H9 (cell line): ENCODE data around the gene ZCCHC7. TPM values are rescaled to one million over a fixed set of nuclear protein-coding genes. Genes with fewer than 3 reads are reported as not detected.

Source experiments
- DNase-seq: peaks from one replicate; pipeline ENCODE4 v3.0.0-alpha.2; 2017
- H2AFZ ChIP-seq: one replicate; pipeline ENCODE4 v1.6.1; 2013; ENCODE audit warnings: mild to moderate bottlenecking, low read length, control low read depth, moderate library complexity
- H2AK5ac ChIP-seq: 2 replicates; pipeline ENCODE4 v1.6.1; 2013; ENCODE audit warnings: low read length, control low read depth, mixed read lengths; ENCODE audit not compliant: insufficient read length
- H2BK120ac ChIP-seq: one replicate; pipeline ENCODE4 v1.6.1; 2013; ENCODE audit warnings: low read depth, mild to moderate bottlenecking, low read length, control low read depth, inconsistent platforms; ENCODE audit not compliant: poor library complexity, severe bottlenecking
- H2BK12ac ChIP-seq: 2 replicates; pipeline ENCODE4 v1.6.1; 2013; ENCODE audit warnings: low read length, control low read depth, mixed read lengths, low read depth; ENCODE audit not compliant: insufficient read length
- H2BK15ac ChIP-seq: 2 replicates; pipeline ENCODE4 v1.6.1; 2013; ENCODE audit warnings: low read depth, low read length, control low read depth
- H2BK20ac ChIP-seq: one replicate; pipeline ENCODE4 v1.6.1; 2013; ENCODE audit warnings: low read depth, mild to moderate bottlenecking, low read length, control low read depth, inconsistent platforms; ENCODE audit not compliant: poor library complexity, severe bottlenecking
- H2BK5ac ChIP-seq: 2 replicates; pipeline ENCODE4 v1.6.1; 2013; ENCODE audit warnings: low read length, control low read depth, mixed read lengths; ENCODE audit not compliant: insufficient read length
- H3K14ac ChIP-seq: 2 replicates; pipeline ENCODE4 v1.6.1; 2013; ENCODE audit warnings: low read length, control low read depth; ENCODE audit not compliant: insufficient read depth
- H3K18ac ChIP-seq: 2 replicates; pipeline ENCODE4 v1.6.1; 2013; ENCODE audit warnings: low read depth, mild to moderate bottlenecking, mixed read lengths, low read length, control low read depth; ENCODE audit not compliant: insufficient read length
- H3K23ac ChIP-seq: 2 replicates; pipeline ENCODE4 v1.6.1; 2013; ENCODE audit warnings: low read length, control low read depth, mixed read lengths, low read depth; ENCODE audit not compliant: insufficient read length
- H3K23me2 ChIP-seq: 2 replicates; pipeline ENCODE4 v1.6.1; 2013; ENCODE audit warnings: low read depth, mild to moderate bottlenecking, mixed read lengths, low read length, control low read depth; ENCODE audit not compliant: insufficient read length, poor library complexity, severe bottlenecking
- H3K27ac ChIP-seq: 2 replicates; pipeline ENCODE4 v1.5.1; 2013; ENCODE audit warnings: low read length, control low read depth, mixed read lengths, low read depth; ENCODE audit not compliant: insufficient read length
- H3K27me3 ChIP-seq: 2 replicates; pipeline ENCODE4 v1.6.1; 2013; ENCODE audit warnings: low read length, control low read depth, inconsistent platforms; ENCODE audit not compliant: insufficient read depth
- H3K4ac ChIP-seq: 2 replicates; pipeline ENCODE4 v1.6.1; 2013; ENCODE audit warnings: low read depth, mild to moderate bottlenecking, control low read depth, inconsistent platforms, low read length, moderate library complexity
- H3K4me1 ChIP-seq: 2 replicates; pipeline ENCODE4 v1.6.1; 2013; ENCODE audit warnings: low read length, control low read depth, inconsistent platforms; ENCODE audit not compliant: insufficient read depth
- H3K4me2 ChIP-seq: 2 replicates; pipeline ENCODE4 v1.6.1; 2013; ENCODE audit warnings: low read length, control low read depth, mixed read lengths; ENCODE audit not compliant: insufficient read length, insufficient read depth
- H3K56ac ChIP-seq: 2 replicates; pipeline ENCODE4 v1.6.1; 2013; ENCODE audit warnings: low read depth, mild to moderate bottlenecking, mixed read lengths, low read length, control low read depth; ENCODE audit not compliant: insufficient read length
- H3K79me1 ChIP-seq: 2 replicates; pipeline ENCODE4 v1.6.1; 2013; ENCODE audit warnings: low read depth, mild to moderate bottlenecking, moderate library complexity, low read length, control low read depth, inconsistent platforms; ENCODE audit not compliant: insufficient read depth, poor library complexity, severe bottlenecking
- H3K79me2 ChIP-seq: 2 replicates; pipeline ENCODE4 v1.6.1; 2013; ENCODE audit warnings: low read length, control low read depth, inconsistent platforms; ENCODE audit not compliant: insufficient read depth
- H3K9ac ChIP-seq: 2 replicates; pipeline ENCODE4 v1.6.1; 2013; ENCODE audit warnings: low read length, control low read depth, mixed read lengths; ENCODE audit not compliant: insufficient read length; ENCODE audit errors: extremely low read depth
- H3K9me3 ChIP-seq: one replicate; pipeline ENCODE4 v1.6.1; 2013; ENCODE audit warnings: low read depth, low read length, inconsistent platforms; ENCODE audit not compliant: control insufficient read depth
- H3T11ph ChIP-seq: one replicate; pipeline ENCODE4 v1.6.1; 2013; ENCODE audit warnings: mild to moderate bottlenecking, low read length, control low read depth, inconsistent platforms
- H4K20me1 ChIP-seq: one replicate; pipeline ENCODE4 v1.6.1; 2013; ENCODE audit not compliant: control insufficient read depth, insufficient read length, insufficient read depth
- H4K5ac ChIP-seq: 2 replicates; pipeline ENCODE4 v1.6.1; 2013; ENCODE audit warnings: low read depth, mild to moderate bottlenecking, mixed read lengths, low read length, control low read depth; ENCODE audit not compliant: insufficient read length
- H4K8ac ChIP-seq: replicated peaks from 2 replicates; pipeline ENCODE4 v1.6.1; 2013; ENCODE audit warnings: low read length, control low read depth, mixed read lengths, low read depth; ENCODE audit not compliant: insufficient read length
- H4K91ac ChIP-seq: 2 replicates; pipeline ENCODE4 v1.6.1; 2013; ENCODE audit warnings: low read depth, mild to moderate bottlenecking, moderate library complexity, mixed read lengths, low read length, control low read depth; ENCODE audit not compliant: insufficient read length
- H3K27ac Mint-ChIP-seq, 3 experiments: 2 replicates in 2 of 3; 3 replicates in 1 of 3; pipeline ENCODE4 v1.8.0; 2020 to 2021; ENCODE audit warnings: mixed read lengths in 3 of 3, mild to moderate bottlenecking in 1 of 3, moderate library complexity in 1 of 3
- H3K27me3 Mint-ChIP-seq: 2 replicates; pipeline ENCODE4 v1.8.0; 2021; ENCODE audit warnings: low read depth, mild to moderate bottlenecking, moderate library complexity, mixed read lengths
- H3K36me3 Mint-ChIP-seq, 3 experiments: 2 replicates in 2 of 3; 3 replicates in 1 of 3; pipeline ENCODE4 v1.8.0; 2020 to 2021; ENCODE audit warnings: low read depth in 3 of 3, mixed read lengths in 3 of 3; ENCODE audit not compliant: insufficient read depth in 1 of 3
- H3K4me1 Mint-ChIP-seq, 2 experiments: 2 replicates each; pipeline ENCODE4 v1.8.0; 2020; ENCODE audit warnings: mixed read lengths in 2 of 2
- H3K4me3 Mint-ChIP-seq, 2 experiments: 2 replicates in 1 of 2; 3 replicates in 1 of 2; pipeline ENCODE4 v1.8.0; 2020 to 2021; ENCODE audit warnings: mild to moderate bottlenecking in 2 of 2, mixed read lengths in 2 of 2, moderate library complexity in 1 of 2
- H3K9me3 Mint-ChIP-seq, 2 experiments: 2 replicates in 1 of 2; 3 replicates in 1 of 2; pipeline ENCODE4 v1.8.0; 2020; ENCODE audit warnings: mild to moderate bottlenecking in 2 of 2, mixed read lengths in 2 of 2, moderate library complexity in 1 of 2
- CTCF ChIP-seq: fragments of 200-600 bp; sonication (generic); conservative IDR thresholded peaks from 3 replicates; pipeline ENCODE4 v1.8.0; 2021; ENCODE audit warnings: antibody characterized with exemption, mild to moderate bottlenecking
- WGBS: extraction: QIAGEN DNeasy Blood & Tissue Kit; methylation state at CpG from one replicate; pipeline ENCODE4 v1.1.7; 2013; ENCODE audit warnings: missing lambda C conversion rate, low lambda C conversion rate, mixed read lengths; ENCODE audit not compliant: insufficient read length; ENCODE audit errors: extremely low coverage; 5-methylcytosine and 5-hydroxymethylcytosine counted together
- total RNA-seq: library from RNA; stranded (reverse); gene quantifications from 2 replicates; pipeline ENCODE4 v1.2.1, GENCODE V29; 2021

The ZCCHC7 gene
- total RNA-seq, 1 experiment from 2014 or later = 20.3 TPM

- H4K5ac ChIP-seq = no peak overlapping the region
- Mint-ChIP-seq H3K27ac (peak overlapping the region; percentile 96 to 98 (median 97)), H3K4me1 (peaks cover 55 to 71% of the 10 kb centered on the region in 2 experiments), H3K4me3 (peak overlapping the region; percentile 37 to 62; a peak in 3 of 5 replicates), H3K36me3 (peaks cover 6 to 10% (median 6%) of the 10 kb centered on the region in 3 experiments), H3K9me3 (no peaks in the 10 kb centered on the region), H3K27me3 (no peaks in the 10 kb centered on the region)
- H3K14ac ChIP-seq = no peak overlapping the region
- no peak overlapping the region for H3K4ac ChIP-seq
- peaks cover 2% of the 10 kb centered on the region; the same call in 1 of the 2 replicates for H3K79me2 ChIP-seq
- no peak overlapping the region for H2BK20ac ChIP-seq
- WGBS = no CpG with 5 or more reads among the region's 6 CpGs
- H3K4me1 ChIP-seq = no peaks in the 10 kb centered on the region; the same call in 1 of the 2 replicates
- H2BK15ac ChIP-seq = no peak overlapping the region
- H2BK120ac ChIP-seq = no peak overlapping the region
- H2AFZ ChIP-seq = no peak overlapping the region
- no peak overlapping the region for H3K56ac ChIP-seq
- H3K4me2 ChIP-seq = no peak overlapping the region
- peak; percentile 88 for DNase-seq
- no peak overlapping the region for H3K9ac ChIP-seq
- H3K23ac ChIP-seq = no peak overlapping the region
- no peaks in the 10 kb centered on the region for H3K23me2 ChIP-seq
- no peak overlapping the region for H2AK5ac ChIP-seq
- no peaks in the 10 kb centered on the region for H3K27me3 ChIP-seq
- no peak overlapping the region for H4K91ac ChIP-seq
- no peaks in the 10 kb centered on the region for H4K20me1 ChIP-seq
- H2BK12ac ChIP-seq = no peak overlapping the region
- no peak overlapping the region for H3T11ph ChIP-seq
- no peak overlapping the region for H2BK5ac ChIP-seq
- peak overlapping the region; percentile 56 for H3K27ac ChIP-seq
- no peaks in the 10 kb centered on the region for H3K9me3 ChIP-seq
- no peaks in the 10 kb centered on the region for H3K79me1 ChIP-seq
- H3K18ac ChIP-seq = no peak overlapping the region
- TF ChIP-seq CTCF = no peak
- no peak overlapping the region for H4K8ac ChIP-seq
These were observed 131.1 kb downstream of the ZCCHC7 start for GRCh38 chr9:37251452-37251851.
